MCF 10A (cell line): ENCODE results near the gene PCNX3. TPM values are rescaled to one million over a fixed set of nuclear protein-coding genes. Genes with fewer than 3 reads are reported as not detected.

ENCODE experiments used
- BruUV-seq: library from RNA; stranded (reverse); fragments of 400-500 nt; replicated peaks from 2 replicates; lab custom pipeline; 2021; lab: Mats Ljungman, UMichigan
- CTCF ChIA-PET: fragments of 300-600 bp; sonication (Branson Sonifier 250); formaldehyde crosslinking; extraction: SDS; loops from one replicate; lab custom pipeline; 2021; ENCODE audit warnings: antibody characterized with exemption, inconsistent platforms; lab: Yijun Ruan, JAX
- POLR2A ChIA-PET: fragments of 300-600, 350-650 bp; sonication (Branson Sonifier 250); formaldehyde crosslinking; extraction: SDS; loops from one replicate; lab custom pipeline; 2020; ENCODE audit warnings: antibody characterized with exemption, inconsistent platforms; lab: Yijun Ruan, JAX
- DNase-seq: peaks from one replicate; pipeline ENCODE4 v3.0.0-alpha.2; 2018; ENCODE audit not compliant: unreplicated experiment
- H3K27ac Mint-ChIP-seq: one replicate; pipeline ENCODE4 v1.8.0; 2022; ENCODE audit warnings: mild to moderate bottlenecking, low read depth, mixed read lengths; ENCODE audit not compliant: unreplicated experiment
- H3K27me3 Mint-ChIP-seq: one replicate; pipeline ENCODE4 v1.8.0; 2022; ENCODE audit warnings: mixed read lengths; ENCODE audit not compliant: insufficient read depth, unreplicated experiment
- H3K36me3 Mint-ChIP-seq: one replicate; pipeline ENCODE4 v1.8.0; 2022; ENCODE audit warnings: mild to moderate bottlenecking, moderate library complexity, mixed read lengths; ENCODE audit not compliant: insufficient read depth, unreplicated experiment
- H3K4me1 Mint-ChIP-seq: one replicate; pipeline ENCODE4 v1.8.0; 2022; ENCODE audit warnings: mixed read lengths; ENCODE audit not compliant: insufficient read depth, unreplicated experiment
- H3K4me3 Mint-ChIP-seq: one replicate; pipeline ENCODE4 v1.8.0; 2022; ENCODE audit warnings: mild to moderate bottlenecking, moderate library complexity, mixed read lengths; ENCODE audit not compliant: unreplicated experiment
- H3K9me3 Mint-ChIP-seq: one replicate; pipeline ENCODE4 v1.8.0; 2022; ENCODE audit warnings: mixed read lengths; ENCODE audit not compliant: unreplicated experiment
- intact Hi-C: fragments of 100-400 bp; cut with micrococcal nuclease; formaldehyde crosslinking; loops from 2 replicates; pipeline ENCODE4 v1.14.1; 2022
- total RNA-seq: library from RNA; stranded (reverse); gene quantifications from 2 replicates; pipeline ENCODE4 v1.2.3, GENCODE V29; 2022
- TF ChIP-seq, protein P1 (sequence below): fragments of 200-600 bp; IDR thresholded peaks from one replicate; pipeline ENCODE4 v1.8.0; 2022; ENCODE audit warnings: antibody characterized with exemption, mild to moderate bottlenecking; ENCODE audit not compliant: unreplicated experiment

Gene PCNX3
- total RNA-seq, 1 experiment from 2014 or later, result 40.9 TPM

GRCh38 chr11:65634905-65635731 is 19.5 kb downstream of the PCNX3 start:
- Mint-ChIP-seq H3K27me3 (no peaks in the 10 kb centered on the region), H3K36me3 (peaks cover 45% of the 10 kb centered on the region), H3K27ac (no peak overlapping the region), H3K4me1 (peaks cover 6% of the 10 kb centered on the region), H3K9me3 (no peaks in the 10 kb centered on the region), H3K4me3 (no peak overlapping the region)
- intact Hi-C loops, result no loop called here
- TF ChIP-seq, protein P1, sequence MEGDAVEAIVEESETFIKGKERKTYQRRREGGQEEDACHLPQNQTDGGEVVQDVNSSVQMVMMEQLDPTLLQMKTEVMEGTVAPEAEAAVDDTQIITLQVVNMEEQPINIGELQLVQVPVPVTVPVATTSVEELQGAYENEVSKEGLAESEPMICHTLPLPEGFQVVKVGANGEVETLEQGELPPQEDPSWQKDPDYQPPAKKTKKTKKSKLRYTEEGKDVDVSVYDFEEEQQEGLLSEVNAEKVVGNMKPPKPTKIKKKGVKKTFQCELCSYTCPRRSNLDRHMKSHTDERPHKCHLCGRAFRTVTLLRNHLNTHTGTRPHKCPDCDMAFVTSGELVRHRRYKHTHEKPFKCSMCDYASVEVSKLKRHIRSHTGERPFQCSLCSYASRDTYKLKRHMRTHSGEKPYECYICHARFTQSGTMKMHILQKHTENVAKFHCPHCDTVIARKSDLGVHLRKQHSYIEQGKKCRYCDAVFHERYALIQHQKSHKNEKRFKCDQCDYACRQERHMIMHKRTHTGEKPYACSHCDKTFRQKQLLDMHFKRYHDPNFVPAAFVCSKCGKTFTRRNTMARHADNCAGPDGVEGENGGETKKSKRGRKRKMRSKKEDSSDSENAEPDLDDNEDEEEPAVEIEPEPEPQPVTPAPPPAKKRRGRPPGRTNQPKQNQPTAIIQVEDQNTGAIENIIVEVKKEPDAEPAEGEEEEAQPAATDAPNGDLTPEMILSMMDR, result no peak
- ChIA-PET CTCF (interaction anchor here (0.7 kb wide), 1 partner anchor 360 kb away, joined by 3 read pairs; no protein-coding TSS in a partner anchor), POLR2A (no interaction called here)
- no TSS peak for BruUV-seq
- no peak for DNase-seq

DNA sequence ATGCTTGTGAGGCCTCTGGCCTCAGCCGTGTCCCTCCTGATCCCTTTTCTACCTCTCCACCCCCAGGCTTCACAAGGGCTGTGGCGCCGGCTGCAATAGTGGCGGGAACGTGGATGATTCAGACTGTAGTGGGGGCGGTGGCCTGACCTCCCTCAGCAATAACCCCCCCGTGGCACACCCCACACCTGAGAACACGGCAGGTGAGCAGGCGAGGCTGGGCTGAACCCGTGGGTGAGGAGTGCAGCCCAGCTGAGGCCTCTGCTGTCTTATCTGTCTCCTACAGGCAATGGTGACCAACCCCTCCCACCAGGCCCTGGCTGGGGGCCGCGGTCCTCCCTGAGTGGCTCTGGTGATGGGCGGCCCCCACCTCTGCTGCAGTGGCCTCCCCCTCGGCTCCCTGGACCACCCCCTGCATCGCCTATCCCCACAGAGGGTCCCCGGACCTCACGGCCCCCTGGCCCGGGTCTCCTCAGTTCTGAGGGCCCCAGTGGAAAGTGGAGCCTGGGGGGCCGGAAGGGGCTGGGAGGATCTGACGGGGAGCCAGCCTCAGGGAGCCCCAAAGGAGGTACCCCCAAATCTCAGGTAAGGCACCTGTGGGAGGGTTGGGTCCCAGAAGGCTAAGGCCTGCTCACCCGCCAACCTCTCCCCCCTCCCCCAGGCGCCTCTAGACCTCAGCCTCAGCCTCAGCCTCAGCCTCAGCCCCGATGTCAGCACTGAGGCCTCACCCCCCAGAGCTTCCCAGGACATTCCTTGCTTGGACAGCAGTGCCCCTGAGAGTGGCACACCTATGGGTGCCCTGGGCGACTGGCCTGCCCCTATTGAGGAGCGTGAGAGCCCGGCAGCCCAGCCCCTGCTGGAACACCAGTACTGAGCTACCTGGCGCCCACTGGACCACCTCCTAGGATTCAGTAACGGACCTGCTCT is 20.8 kb downstream of the PCNX3 start:
- Mint-ChIP-seq H3K9me3 (no peaks in the 10 kb centered on the region), H3K27me3 (no peaks in the 10 kb centered on the region), H3K27ac (no peak overlapping the region), H3K36me3 (peaks cover 45% of the 10 kb centered on the region), H3K4me3 (no peak overlapping the region), H3K4me1 (peaks cover 6% of the 10 kb centered on the region)
- CTCF ChIA-PET, result interaction anchor here (0.6 to 0.7 kb wide), 2 partner anchors 88 to 361 kb away, joined by 3 read pairs; no protein-coding TSS in a partner anchor
- no peak for DNase-seq
- TF ChIP-seq, protein P1, result no peak
- intact Hi-C loops, result no loop called here
- POLR2A ChIA-PET, result interaction anchor here (1.6 to 2.5 kb wide), 3 partner anchors 14 to 21 kb away, joined by 4 to 12 read pairs (median 9); partner anchors contain the start of gene PCNX3
- no TSS peak for BruUV-seq

GRCh38 chr11:65637032-65637557 is 21.5 kb downstream of the PCNX3 start:
- TF ChIP-seq, protein P1, result no peak
- Mint-ChIP-seq H3K36me3 (peaks cover 45% of the 10 kb centered on the region), H3K4me3 (peak overlapping the region; percentile 71), H3K4me1 (peaks cover 6% of the 10 kb centered on the region), H3K27ac (no peak overlapping the region), H3K27me3 (no peaks in the 10 kb centered on the region), H3K9me3 (no peaks in the 10 kb centered on the region)
- no TSS peak for BruUV-seq
- ChIA-PET POLR2A (interaction anchor here (1.2 to 2.5 kb wide), 5 partner anchors 13 to 64 kb away, joined by 3 to 12 read pairs (median 7); partner anchors contain the start of genes PCNX3 and RELA), CTCF (interaction anchor here (0.6 kb wide), 2 partner anchors 68 to 89 kb away, joined by 3 read pairs; no protein-coding TSS in a partner anchor)
- no peak for DNase-seq
- intact Hi-C loops, result no loop called here
